Astrocyte (in vitro differentiated cells and primary cell): ENCODE measurements around the gene CCDC102A. TPM values are rescaled to one million over a fixed set of nuclear protein-coding genes. Genes with fewer than 3 reads are reported as not detected.
A peak's percentile ranks its signal among the peaks of the same experiment; 100 is the strongest.

ENCODE experiments used
- DNase-seq: peaks from one replicate; pipeline ENCODE4 v3.0.0-alpha.2; 2010; ENCODE audit warnings: low read depth
- FAIRE-seq: peaks from 2 replicates; lab custom pipeline; 2011; peaks lifted over from hg19 to GRCh38; lab: Jason Lieb, UNC
- H2AFZ ChIP-seq: 2 replicates; pipeline ENCODE4 v1.6.0; 2012; ENCODE audit warnings: low read depth, low read length, inconsistent platforms
- H3K27ac ChIP-seq: 2 replicates; pipeline ENCODE4 v1.5.1; 2011; ENCODE audit warnings: low read depth, low read length, inconsistent platforms
- H3K27me3 ChIP-seq: 2 replicates; pipeline ENCODE4 v1.6.0; 2011; ENCODE audit warnings: low read length, inconsistent platforms; ENCODE audit not compliant: insufficient read depth
- H3K36me3 ChIP-seq: 2 replicates; pipeline ENCODE4 v1.5.1; 2011; ENCODE audit warnings: low read length, inconsistent platforms; ENCODE audit not compliant: insufficient read depth
- H3K4me1 ChIP-seq: 2 replicates; pipeline ENCODE4 v1.5.1; 2011; ENCODE audit warnings: low read length, inconsistent platforms; ENCODE audit not compliant: insufficient read depth
- H3K4me2 ChIP-seq: 2 replicates; pipeline ENCODE4 v1.6.0; 2012; ENCODE audit warnings: low read length, inconsistent platforms
- H3K4me3 ChIP-seq: 2 replicates; pipeline ENCODE4 v1.5.1; 2011; ENCODE audit warnings: low read depth, mild to moderate bottlenecking, low read length, inconsistent platforms; ENCODE audit not compliant: insufficient read depth
- H3K79me2 ChIP-seq: 2 replicates; pipeline ENCODE4 v1.6.0; 2012; ENCODE audit warnings: mild to moderate bottlenecking, low read length, inconsistent platforms; ENCODE audit not compliant: insufficient read depth
- H3K9ac ChIP-seq: 2 replicates; pipeline ENCODE4 v1.6.0; 2012; ENCODE audit warnings: mild to moderate bottlenecking, low read length, inconsistent platforms
- H3K9me3 ChIP-seq: 2 replicates; pipeline ENCODE4 v1.5.1; 2012; ENCODE audit warnings: low read depth, mild to moderate bottlenecking, low read length, inconsistent platforms; ENCODE audit not compliant: insufficient read depth
- H4K20me1 ChIP-seq: 2 replicates; pipeline ENCODE4 v1.6.0; 2012; ENCODE audit warnings: low read length, inconsistent platforms; ENCODE audit not compliant: insufficient read depth
- H3K27ac Mint-ChIP-seq: one replicate; pipeline ENCODE4 v1.8.0; 2021; ENCODE audit warnings: mild to moderate bottlenecking, mixed read lengths; ENCODE audit not compliant: unreplicated experiment
- H3K27me3 Mint-ChIP-seq: one replicate; pipeline ENCODE4 v1.8.0; 2021; ENCODE audit warnings: low read depth, mixed read lengths; ENCODE audit not compliant: unreplicated experiment
- H3K36me3 Mint-ChIP-seq: one replicate; pipeline ENCODE4 v1.8.0; 2021; ENCODE audit warnings: low read depth, mixed read lengths; ENCODE audit not compliant: unreplicated experiment
- H3K4me1 Mint-ChIP-seq: one replicate; pipeline ENCODE4 v1.8.0; 2021; ENCODE audit warnings: low read depth, mixed read lengths; ENCODE audit not compliant: unreplicated experiment
- H3K4me3 Mint-ChIP-seq: one replicate; pipeline ENCODE4 v1.8.0; 2021; ENCODE audit warnings: mild to moderate bottlenecking, moderate library complexity, mixed read lengths; ENCODE audit not compliant: unreplicated experiment
- H3K9me3 Mint-ChIP-seq: one replicate; pipeline ENCODE4 v1.8.0; 2021; ENCODE audit warnings: mild to moderate bottlenecking, mixed read lengths; ENCODE audit not compliant: unreplicated experiment
- EZH2 ChIP-seq: IDR thresholded peaks from 2 replicates; pipeline ENCODE4 v1.6.1; 2012; ENCODE audit warnings: mild to moderate bottlenecking, low read length, inconsistent platforms; ENCODE audit not compliant: insufficient read depth
- total RNA-seq: library from RNA; stranded (reverse); gene quantifications from 2 replicates; pipeline ENCODE4 v1.2.1, GENCODE V29; 2021
- TF ChIP-seq, protein P1 (sequence below): IDR thresholded peaks from 2 replicates; pipeline ENCODE4 v1.5.1; 2011; ENCODE audit warnings: low read depth, mild to moderate bottlenecking, inconsistent platforms, low read length, moderate library complexity; ENCODE audit not compliant: insufficient read depth

Gene CCDC102A
- total RNA-seq, 1 donor from 2014 or later = 8.8 TPM

DNA sequence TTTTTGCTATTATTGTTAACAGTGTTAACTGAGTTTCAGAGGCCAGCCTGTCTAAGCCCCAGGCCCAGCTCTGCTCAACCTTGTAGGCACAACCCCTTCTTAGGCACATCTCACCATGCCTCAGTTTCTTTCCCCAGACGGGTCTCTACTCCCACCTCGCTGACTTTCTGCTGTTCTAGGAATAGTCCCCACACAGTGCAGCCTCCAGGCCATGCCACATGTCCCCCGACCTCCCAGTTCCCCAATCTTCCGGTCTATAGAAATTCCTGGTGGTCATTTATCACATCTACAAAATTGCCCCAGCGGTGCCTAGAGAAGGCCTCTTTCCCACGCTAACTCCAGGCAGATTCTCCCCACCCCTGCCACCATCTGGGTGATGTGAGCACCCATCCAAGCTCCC lies 40.8 kb upstream of the CCDC102A start:
- Mint-ChIP-seq H3K27me3 (peaks cover 27% of the 10 kb centered on the region), H3K27ac (no peak overlapping the region), H3K4me1 (peaks cover 4% of the 10 kb centered on the region), H3K36me3 (no peaks in the 10 kb centered on the region), H3K9me3 (no peaks in the 10 kb centered on the region), H3K4me3 (no peak overlapping the region)
- no peak for TF ChIP-seq EZH2
- TF ChIP-seq, protein P1, sequence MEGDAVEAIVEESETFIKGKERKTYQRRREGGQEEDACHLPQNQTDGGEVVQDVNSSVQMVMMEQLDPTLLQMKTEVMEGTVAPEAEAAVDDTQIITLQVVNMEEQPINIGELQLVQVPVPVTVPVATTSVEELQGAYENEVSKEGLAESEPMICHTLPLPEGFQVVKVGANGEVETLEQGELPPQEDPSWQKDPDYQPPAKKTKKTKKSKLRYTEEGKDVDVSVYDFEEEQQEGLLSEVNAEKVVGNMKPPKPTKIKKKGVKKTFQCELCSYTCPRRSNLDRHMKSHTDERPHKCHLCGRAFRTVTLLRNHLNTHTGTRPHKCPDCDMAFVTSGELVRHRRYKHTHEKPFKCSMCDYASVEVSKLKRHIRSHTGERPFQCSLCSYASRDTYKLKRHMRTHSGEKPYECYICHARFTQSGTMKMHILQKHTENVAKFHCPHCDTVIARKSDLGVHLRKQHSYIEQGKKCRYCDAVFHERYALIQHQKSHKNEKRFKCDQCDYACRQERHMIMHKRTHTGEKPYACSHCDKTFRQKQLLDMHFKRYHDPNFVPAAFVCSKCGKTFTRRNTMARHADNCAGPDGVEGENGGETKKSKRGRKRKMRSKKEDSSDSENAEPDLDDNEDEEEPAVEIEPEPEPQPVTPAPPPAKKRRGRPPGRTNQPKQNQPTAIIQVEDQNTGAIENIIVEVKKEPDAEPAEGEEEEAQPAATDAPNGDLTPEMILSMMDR = no peak
- Histone ChIP-seq H3K9ac (no peak overlapping the region), H3K4me1 (no peaks in the 10 kb centered on the region), H2AFZ (no peak overlapping the region), H3K4me3 (no peak overlapping the region), H3K36me3 (no peaks in the 10 kb centered on the region), H3K4me2 (no peak overlapping the region), H3K9me3 (no peaks in the 10 kb centered on the region), H4K20me1 (no peaks in the 10 kb centered on the region), H3K27me3 (peaks cover 3% of the 10 kb centered on the region), H3K79me2 (no peaks in the 10 kb centered on the region), H3K27ac (no peak overlapping the region)
- no peak for FAIRE-seq
- no peak for DNase-seq

DNA sequence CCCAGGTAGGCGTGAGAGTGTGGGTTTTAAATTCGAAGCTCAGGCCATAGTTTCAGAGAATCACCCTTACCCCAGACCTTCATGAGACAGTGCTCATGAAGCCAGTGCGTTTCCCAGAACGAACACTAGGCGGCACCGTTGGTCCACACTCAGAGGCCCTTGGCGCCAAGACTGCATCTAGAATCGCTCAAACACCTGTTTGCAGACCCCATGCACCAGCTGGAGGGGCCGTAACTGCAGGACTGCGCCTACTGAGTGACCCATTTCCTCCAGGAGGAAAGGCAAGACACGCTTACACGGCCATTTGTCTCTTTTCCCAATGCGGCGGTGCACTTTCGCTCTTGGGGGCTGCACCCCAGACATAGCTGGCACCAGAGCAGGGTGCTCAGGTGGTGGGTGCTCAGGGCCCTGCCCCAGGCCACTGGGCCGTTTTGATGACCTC lies 40.1 kb upstream of the CCDC102A start:
- no peak overlapping the region for H3K4me3 Mint-ChIP-seq
- peak; percentile 10 for DNase-seq
- H3K4me2 ChIP-seq = no peak overlapping the region
- H2AFZ ChIP-seq = no peak overlapping the region
- no peaks in the 10 kb centered on the region for H3K4me1 ChIP-seq
- H3K9me3 ChIP-seq = no peaks in the 10 kb centered on the region
- H3K27me3 ChIP-seq = peaks cover 3% of the 10 kb centered on the region
- no peak for FAIRE-seq
- no peak overlapping the region for H3K9ac ChIP-seq
- H3K9me3 Mint-ChIP-seq = no peaks in the 10 kb centered on the region
- no peak for TF ChIP-seq EZH2
- TF ChIP-seq, protein P1 = peak; percentile 99
- peaks cover 4% of the 10 kb centered on the region for H3K4me1 Mint-ChIP-seq
- no peaks in the 10 kb centered on the region for H4K20me1 ChIP-seq
- H3K27me3 Mint-ChIP-seq = peaks cover 25% of the 10 kb centered on the region
- no peak overlapping the region for H3K27ac ChIP-seq
- no peaks in the 10 kb centered on the region for H3K36me3 Mint-ChIP-seq
- no peaks in the 10 kb centered on the region for H3K36me3 ChIP-seq
- no peaks in the 10 kb centered on the region for H3K79me2 ChIP-seq
- H3K4me3 ChIP-seq = no peak overlapping the region
- H3K27ac Mint-ChIP-seq = no peak overlapping the region

DNA sequence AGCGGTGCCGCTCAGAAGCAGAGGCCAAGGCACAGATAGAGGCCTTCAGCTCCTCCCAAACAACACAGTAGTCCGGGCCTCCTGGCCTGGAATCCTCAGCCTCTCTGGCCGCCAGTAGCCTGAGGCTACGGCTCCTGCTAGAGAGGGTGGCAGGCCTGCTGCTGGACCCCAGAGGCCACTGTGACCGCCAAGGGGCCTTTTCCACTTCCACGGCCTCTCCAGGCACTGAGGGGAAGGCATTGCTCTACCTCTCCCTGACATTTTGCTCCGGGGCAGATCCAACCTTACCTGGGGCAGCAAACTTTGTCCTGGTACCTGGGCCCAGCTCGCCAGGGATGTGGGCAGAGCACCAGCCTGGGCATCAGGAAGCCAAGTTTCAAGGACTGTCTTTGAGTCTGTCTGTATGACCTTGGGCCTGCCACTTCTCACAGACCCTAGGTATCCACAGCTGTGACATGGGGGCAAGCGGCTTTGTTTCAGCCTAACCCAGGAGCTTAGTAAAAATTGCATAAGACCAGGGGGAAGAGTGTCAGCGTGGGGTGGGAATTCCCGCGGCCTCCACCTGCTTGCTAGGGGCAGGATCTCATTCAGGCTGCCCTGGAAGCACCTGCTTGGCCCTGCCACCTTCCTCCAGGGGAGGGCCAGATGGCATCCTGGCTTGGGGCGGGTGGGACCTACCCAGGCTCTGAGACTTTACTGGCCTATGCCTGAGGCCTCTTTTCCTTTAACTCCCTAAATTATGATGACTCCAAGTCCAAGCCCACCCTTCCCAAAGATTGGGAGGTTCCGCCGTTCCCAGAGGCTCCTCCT lies 39.3 kb upstream of the CCDC102A start:
- Histone ChIP-seq H3K79me2 (no peaks in the 10 kb centered on the region), H3K4me3 (no peak overlapping the region), H3K4me1 (no peaks in the 10 kb centered on the region), H4K20me1 (no peaks in the 10 kb centered on the region), H3K27ac (no peak overlapping the region), H3K9me3 (no peaks in the 10 kb centered on the region), H3K9ac (no peak overlapping the region), H3K27me3 (peaks cover 3% of the 10 kb centered on the region), H2AFZ (no peak overlapping the region), H3K36me3 (no peaks in the 10 kb centered on the region), H3K4me2 (no peak overlapping the region)
- no peak for FAIRE-seq
- H3K27ac Mint-ChIP-seq = peak overlapping the region; percentile 44
- no peaks in the 10 kb centered on the region for H3K9me3 Mint-ChIP-seq
- H3K27me3 Mint-ChIP-seq = peaks cover 25% of the 10 kb centered on the region
- no peak for DNase-seq
- H3K4me1 Mint-ChIP-seq = peaks cover 4% of the 10 kb centered on the region
- H3K4me3 Mint-ChIP-seq = no peak overlapping the region
- H3K36me3 Mint-ChIP-seq = no peaks in the 10 kb centered on the region
- TF ChIP-seq, protein P1 = no peak
- no peak for TF ChIP-seq EZH2
